H9 (cell line): ENCODE results near the gene KRCC1. TPM values are rescaled to one million over a fixed set of nuclear protein-coding genes. Genes with fewer than 3 reads are reported as not detected.

Source experiments
- DNase-seq: peaks from one replicate; pipeline ENCODE4 v3.0.0-alpha.2; 2017
- H2AFZ ChIP-seq: one replicate; pipeline ENCODE4 v1.6.1; 2013; ENCODE audit warnings: mild to moderate bottlenecking, low read length, control low read depth, moderate library complexity
- H2AK5ac ChIP-seq: 2 replicates; pipeline ENCODE4 v1.6.1; 2013; ENCODE audit warnings: low read length, control low read depth, mixed read lengths; ENCODE audit not compliant: insufficient read length
- H2BK120ac ChIP-seq: one replicate; pipeline ENCODE4 v1.6.1; 2013; ENCODE audit warnings: low read depth, mild to moderate bottlenecking, low read length, control low read depth, inconsistent platforms; ENCODE audit not compliant: poor library complexity, severe bottlenecking
- H2BK12ac ChIP-seq: 2 replicates; pipeline ENCODE4 v1.6.1; 2013; ENCODE audit warnings: low read length, control low read depth, mixed read lengths, low read depth; ENCODE audit not compliant: insufficient read length
- H2BK15ac ChIP-seq: 2 replicates; pipeline ENCODE4 v1.6.1; 2013; ENCODE audit warnings: low read depth, low read length, control low read depth
- H2BK20ac ChIP-seq: one replicate; pipeline ENCODE4 v1.6.1; 2013; ENCODE audit warnings: low read depth, mild to moderate bottlenecking, low read length, control low read depth, inconsistent platforms; ENCODE audit not compliant: poor library complexity, severe bottlenecking
- H2BK5ac ChIP-seq: 2 replicates; pipeline ENCODE4 v1.6.1; 2013; ENCODE audit warnings: low read length, control low read depth, mixed read lengths; ENCODE audit not compliant: insufficient read length
- H3K14ac ChIP-seq: 2 replicates; pipeline ENCODE4 v1.6.1; 2013; ENCODE audit warnings: low read length, control low read depth; ENCODE audit not compliant: insufficient read depth
- H3K18ac ChIP-seq: 2 replicates; pipeline ENCODE4 v1.6.1; 2013; ENCODE audit warnings: low read depth, mild to moderate bottlenecking, mixed read lengths, low read length, control low read depth; ENCODE audit not compliant: insufficient read length
- H3K23ac ChIP-seq: 2 replicates; pipeline ENCODE4 v1.6.1; 2013; ENCODE audit warnings: low read length, control low read depth, mixed read lengths, low read depth; ENCODE audit not compliant: insufficient read length
- H3K23me2 ChIP-seq: 2 replicates; pipeline ENCODE4 v1.6.1; 2013; ENCODE audit warnings: low read depth, mild to moderate bottlenecking, mixed read lengths, low read length, control low read depth; ENCODE audit not compliant: insufficient read length, poor library complexity, severe bottlenecking
- H3K27ac ChIP-seq: 2 replicates; pipeline ENCODE4 v1.5.1; 2013; ENCODE audit warnings: low read length, control low read depth, mixed read lengths, low read depth; ENCODE audit not compliant: insufficient read length
- H3K27me3 ChIP-seq: 2 replicates; pipeline ENCODE4 v1.6.1; 2013; ENCODE audit warnings: low read length, control low read depth, inconsistent platforms; ENCODE audit not compliant: insufficient read depth
- H3K4ac ChIP-seq: 2 replicates; pipeline ENCODE4 v1.6.1; 2013; ENCODE audit warnings: low read depth, mild to moderate bottlenecking, control low read depth, inconsistent platforms, low read length, moderate library complexity
- H3K4me1 ChIP-seq: 2 replicates; pipeline ENCODE4 v1.6.1; 2013; ENCODE audit warnings: low read length, control low read depth, inconsistent platforms; ENCODE audit not compliant: insufficient read depth
- H3K4me2 ChIP-seq: 2 replicates; pipeline ENCODE4 v1.6.1; 2013; ENCODE audit warnings: low read length, control low read depth, mixed read lengths; ENCODE audit not compliant: insufficient read length, insufficient read depth
- H3K56ac ChIP-seq: 2 replicates; pipeline ENCODE4 v1.6.1; 2013; ENCODE audit warnings: low read depth, mild to moderate bottlenecking, mixed read lengths, low read length, control low read depth; ENCODE audit not compliant: insufficient read length
- H3K79me1 ChIP-seq: 2 replicates; pipeline ENCODE4 v1.6.1; 2013; ENCODE audit warnings: low read depth, mild to moderate bottlenecking, moderate library complexity, low read length, control low read depth, inconsistent platforms; ENCODE audit not compliant: insufficient read depth, poor library complexity, severe bottlenecking
- H3K79me2 ChIP-seq: 2 replicates; pipeline ENCODE4 v1.6.1; 2013; ENCODE audit warnings: low read length, control low read depth, inconsistent platforms; ENCODE audit not compliant: insufficient read depth
- H3K9ac ChIP-seq: 2 replicates; pipeline ENCODE4 v1.6.1; 2013; ENCODE audit warnings: low read length, control low read depth, mixed read lengths; ENCODE audit not compliant: insufficient read length; ENCODE audit errors: extremely low read depth
- H3K9me3 ChIP-seq: one replicate; pipeline ENCODE4 v1.6.1; 2013; ENCODE audit warnings: low read depth, low read length, inconsistent platforms; ENCODE audit not compliant: control insufficient read depth
- H3T11ph ChIP-seq: one replicate; pipeline ENCODE4 v1.6.1; 2013; ENCODE audit warnings: mild to moderate bottlenecking, low read length, control low read depth, inconsistent platforms
- H4K20me1 ChIP-seq: one replicate; pipeline ENCODE4 v1.6.1; 2013; ENCODE audit not compliant: control insufficient read depth, insufficient read length, insufficient read depth
- H4K5ac ChIP-seq: 2 replicates; pipeline ENCODE4 v1.6.1; 2013; ENCODE audit warnings: low read depth, mild to moderate bottlenecking, mixed read lengths, low read length, control low read depth; ENCODE audit not compliant: insufficient read length
- H4K8ac ChIP-seq: replicated peaks from 2 replicates; pipeline ENCODE4 v1.6.1; 2013; ENCODE audit warnings: low read length, control low read depth, mixed read lengths, low read depth; ENCODE audit not compliant: insufficient read length
- H4K91ac ChIP-seq: 2 replicates; pipeline ENCODE4 v1.6.1; 2013; ENCODE audit warnings: low read depth, mild to moderate bottlenecking, moderate library complexity, mixed read lengths, low read length, control low read depth; ENCODE audit not compliant: insufficient read length
- H3K27ac Mint-ChIP-seq, 3 experiments: 2 replicates in 2 of 3; 3 replicates in 1 of 3; pipeline ENCODE4 v1.8.0; 2020 to 2021; ENCODE audit warnings: mixed read lengths in 3 of 3, mild to moderate bottlenecking in 1 of 3, moderate library complexity in 1 of 3
- H3K27me3 Mint-ChIP-seq: 2 replicates; pipeline ENCODE4 v1.8.0; 2021; ENCODE audit warnings: low read depth, mild to moderate bottlenecking, moderate library complexity, mixed read lengths
- H3K36me3 Mint-ChIP-seq, 3 experiments: 2 replicates in 2 of 3; 3 replicates in 1 of 3; pipeline ENCODE4 v1.8.0; 2020 to 2021; ENCODE audit warnings: low read depth in 3 of 3, mixed read lengths in 3 of 3; ENCODE audit not compliant: insufficient read depth in 1 of 3
- H3K4me1 Mint-ChIP-seq, 2 experiments: 2 replicates each; pipeline ENCODE4 v1.8.0; 2020; ENCODE audit warnings: mixed read lengths in 2 of 2
- H3K4me3 Mint-ChIP-seq, 2 experiments: 2 replicates in 1 of 2; 3 replicates in 1 of 2; pipeline ENCODE4 v1.8.0; 2020 to 2021; ENCODE audit warnings: mild to moderate bottlenecking in 2 of 2, mixed read lengths in 2 of 2, moderate library complexity in 1 of 2
- H3K9me3 Mint-ChIP-seq, 2 experiments: 2 replicates in 1 of 2; 3 replicates in 1 of 2; pipeline ENCODE4 v1.8.0; 2020; ENCODE audit warnings: mild to moderate bottlenecking in 2 of 2, mixed read lengths in 2 of 2, moderate library complexity in 1 of 2
- WGBS: extraction: QIAGEN DNeasy Blood & Tissue Kit; methylation state at CpG from one replicate; pipeline ENCODE4 v1.1.7; 2013; ENCODE audit warnings: missing lambda C conversion rate, low lambda C conversion rate, mixed read lengths; ENCODE audit not compliant: insufficient read length; ENCODE audit errors: extremely low coverage; 5-methylcytosine and 5-hydroxymethylcytosine counted together
- total RNA-seq: library from RNA; stranded (reverse); gene quantifications from 2 replicates; pipeline ENCODE4 v1.2.1, GENCODE V29; 2021
- TF ChIP-seq, protein P1 (sequence below): fragments of 200-600 bp; sonication (generic); conservative IDR thresholded peaks from 3 replicates; pipeline ENCODE4 v1.8.0; 2021; ENCODE audit warnings: antibody characterized with exemption, mild to moderate bottlenecking

KRCC1 gene
- total RNA-seq, 1 experiment from 2014 or later: 8.2 TPM

DNA sequence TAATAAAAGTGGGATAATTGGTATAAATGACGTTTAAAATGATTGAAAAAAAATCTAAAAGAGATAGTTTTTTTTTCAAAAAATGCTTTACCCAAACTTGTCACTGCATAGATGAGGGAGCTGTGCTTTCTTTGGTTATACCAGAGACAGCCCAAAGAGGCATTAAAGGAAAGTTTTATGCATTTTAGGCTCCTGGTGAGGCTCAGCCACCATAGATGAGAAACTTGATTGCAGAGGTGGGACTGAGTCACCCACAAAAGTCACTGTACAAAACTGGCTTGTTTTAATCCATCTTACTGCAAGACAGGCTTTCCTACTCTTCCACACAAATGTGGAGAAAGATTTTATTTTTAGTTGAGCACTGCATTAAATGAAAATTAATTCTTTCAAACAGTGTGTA is 14.5 kb upstream of the KRCC1 start:
- Mint-ChIP-seq H3K4me1 (peaks cover 21 to 31% of the 10 kb centered on the region in 2 experiments), H3K4me3 (no peak overlapping the region), H3K36me3 (no peaks in the 10 kb centered on the region), H3K9me3 (peaks cover 6 to 9% of the 10 kb centered on the region in 2 experiments; a peak in 3 of 5 replicates), H3K27me3 (no peaks in the 10 kb centered on the region), H3K27ac (no peak overlapping the region)
- no peak overlapping the region for H2AFZ ChIP-seq
- WGBS: 100% methylated on average over 1 of the region's 1 CpG
- no peaks in the 10 kb centered on the region for H3K27me3 ChIP-seq
- no peak overlapping the region for H4K8ac ChIP-seq
- no peaks in the 10 kb centered on the region for H3K79me2 ChIP-seq
- no peak overlapping the region for H4K91ac ChIP-seq
- H3K9ac ChIP-seq: no peak overlapping the region
- no peak overlapping the region for H3K23ac ChIP-seq
- no peaks in the 10 kb centered on the region for H4K20me1 ChIP-seq
- H3K56ac ChIP-seq: no peak overlapping the region
- H3K4me2 ChIP-seq: no peak overlapping the region
- H3K27ac ChIP-seq: no peak overlapping the region
- no peaks in the 10 kb centered on the region for H3K4me1 ChIP-seq
- no peaks in the 10 kb centered on the region for H3K23me2 ChIP-seq
- no peak overlapping the region for H3K18ac ChIP-seq
- no peak overlapping the region for H3T11ph ChIP-seq
- H2BK15ac ChIP-seq: no peak overlapping the region
- H2AK5ac ChIP-seq: no peak overlapping the region
- H4K5ac ChIP-seq: no peak overlapping the region
- TF ChIP-seq, protein P1, sequence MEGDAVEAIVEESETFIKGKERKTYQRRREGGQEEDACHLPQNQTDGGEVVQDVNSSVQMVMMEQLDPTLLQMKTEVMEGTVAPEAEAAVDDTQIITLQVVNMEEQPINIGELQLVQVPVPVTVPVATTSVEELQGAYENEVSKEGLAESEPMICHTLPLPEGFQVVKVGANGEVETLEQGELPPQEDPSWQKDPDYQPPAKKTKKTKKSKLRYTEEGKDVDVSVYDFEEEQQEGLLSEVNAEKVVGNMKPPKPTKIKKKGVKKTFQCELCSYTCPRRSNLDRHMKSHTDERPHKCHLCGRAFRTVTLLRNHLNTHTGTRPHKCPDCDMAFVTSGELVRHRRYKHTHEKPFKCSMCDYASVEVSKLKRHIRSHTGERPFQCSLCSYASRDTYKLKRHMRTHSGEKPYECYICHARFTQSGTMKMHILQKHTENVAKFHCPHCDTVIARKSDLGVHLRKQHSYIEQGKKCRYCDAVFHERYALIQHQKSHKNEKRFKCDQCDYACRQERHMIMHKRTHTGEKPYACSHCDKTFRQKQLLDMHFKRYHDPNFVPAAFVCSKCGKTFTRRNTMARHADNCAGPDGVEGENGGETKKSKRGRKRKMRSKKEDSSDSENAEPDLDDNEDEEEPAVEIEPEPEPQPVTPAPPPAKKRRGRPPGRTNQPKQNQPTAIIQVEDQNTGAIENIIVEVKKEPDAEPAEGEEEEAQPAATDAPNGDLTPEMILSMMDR: no peak
- no peaks in the 10 kb centered on the region for H3K9me3 ChIP-seq
- no peak for DNase-seq
- H2BK12ac ChIP-seq: no peak overlapping the region
- H2BK120ac ChIP-seq: no peak overlapping the region
- H3K4ac ChIP-seq: no peak overlapping the region
- no peak overlapping the region for H2BK5ac ChIP-seq
- H3K14ac ChIP-seq: no peak overlapping the region
- no peak overlapping the region for H2BK20ac ChIP-seq
- no peaks in the 10 kb centered on the region for H3K79me1 ChIP-seq
